ENCODE measurements around the gene FZD4.

Gene FZD4

GRCh38 chr11:86904001-86904400 lies 51.2 kb downstream of the FZD4 start:
- no peak for DNase-seq

- no peak for DNase-seq
Measured at GRCh38 chr11:86902345-86902744, 52.9 kb downstream of the FZD4 start.

- no peak for DNase-seq
Measured at GRCh38 chr11:86901599-86901998, 53.6 kb downstream of the FZD4 start.

GRCh38 chr11:86900162-86900561 lies 55.0 kb downstream of the FZD4 start:
- DNase-seq: no peak

- DNase-seq: no peak
Measured at GRCh38 chr11:86898689-86899088, 56.5 kb downstream of the FZD4 start.

GRCh38 chr11:86896441-86896841 lies 58.8 kb downstream of the FZD4 start:
- DNase-seq: no peak

Data from NCI-H2227 treated with DMSO at 0.1 percent for 48 hours (cell line).